Neural progenitor cell (in vitro differentiated cells): ENCODE results near the gene SHANK3. TPM values are rescaled to one million over a fixed set of nuclear protein-coding genes. Genes with fewer than 3 reads are reported as not detected.

Experiments
- DNase-seq: peaks from one replicate; pipeline ENCODE4 v3.0.0-alpha.2; 2016; ENCODE audit warnings: low spot score
- H2AFZ ChIP-seq: fragments of 200-600 bp; sonication (generic); replicated peaks from 2 replicates; pipeline ENCODE4 v1.6.1; 2016; ENCODE audit warnings: antibody characterized with exemption
- H3F3A ChIP-seq: fragments of 200-600 bp; sonication (generic); 2 replicates; pipeline ENCODE4 v1.6.1; 2016; ENCODE audit warnings: antibody characterized with exemption, low read depth
- H3K27ac ChIP-seq: fragments of 200-600 bp; sonication (generic); 2 replicates; pipeline ENCODE4 v1.5.1; 2016; ENCODE audit warnings: mild to moderate bottlenecking
- H3K27me3 ChIP-seq: fragments of 200-600 bp; sonication (generic); 2 replicates; pipeline ENCODE4 v1.6.1; 2016; ENCODE audit warnings: mild to moderate bottlenecking, moderate library complexity
- H3K36me3 ChIP-seq: fragments of 200-600 bp; sonication (generic); 2 replicates; pipeline ENCODE4 v1.5.1; 2016
- H3K4me1 ChIP-seq: fragments of 200-600 bp; sonication (generic); 2 replicates; pipeline ENCODE4 v1.6.1; 2016; ENCODE audit warnings: mixed run types
- H3K4me2 ChIP-seq: fragments of 200-600 bp; sonication (generic); 2 replicates; pipeline ENCODE4 v1.6.1; 2016
- H3K4me3 ChIP-seq: fragments of 200-600 bp; sonication (generic); 2 replicates; pipeline ENCODE4 v1.5.1; 2016
- H3K79me2 ChIP-seq: fragments of 200-600 bp; sonication (generic); 2 replicates; pipeline ENCODE4 v1.6.1; 2016; ENCODE audit warnings: low read depth
- H3K9ac ChIP-seq: fragments of 200-600 bp; sonication (generic); 2 replicates; pipeline ENCODE4 v1.6.1; 2016
- H3K9me3 ChIP-seq: fragments of 200-600 bp; sonication (generic); 2 replicates; pipeline ENCODE4 v1.5.1; 2016; ENCODE audit warnings: low read depth
- H4K20me1 ChIP-seq: fragments of 200-600 bp; sonication (generic); 2 replicates; pipeline ENCODE4 v1.6.1; 2016; ENCODE audit warnings: low read depth
- H3K27ac Mint-ChIP-seq: 3 replicates; pipeline ENCODE4 v1.8.0; 2021; ENCODE audit warnings: mixed read lengths
- H3K27me3 Mint-ChIP-seq: 2 replicates; pipeline ENCODE4 v1.8.0; 2022; ENCODE audit warnings: low read depth, mild to moderate bottlenecking, inconsistent platforms, moderate library complexity, mixed read lengths; ENCODE audit not compliant: insufficient read depth
- H3K36me3 Mint-ChIP-seq: 3 replicates; pipeline ENCODE4 v1.8.0; 2021; ENCODE audit warnings: mixed read lengths
- H3K4me1 Mint-ChIP-seq: 3 replicates; pipeline ENCODE4 v1.8.0; 2021; ENCODE audit warnings: mixed read lengths
- H3K4me3 Mint-ChIP-seq: 3 replicates; pipeline ENCODE4 v1.8.0; 2021; ENCODE audit warnings: mild to moderate bottlenecking, moderate library complexity, mixed read lengths
- H3K9me3 Mint-ChIP-seq: 3 replicates; pipeline ENCODE4 v1.8.0; 2020; ENCODE audit warnings: mixed read lengths
- CTCF ChIP-seq: fragments of 200-600 bp; sonication (generic); IDR thresholded peaks from 2 replicates; pipeline ENCODE4 v1.5.1; 2017; ENCODE audit warnings: antibody characterized with exemption, mild to moderate bottlenecking
- EZH2 ChIP-seq: fragments of 200-600 bp; sonication (generic); IDR thresholded peaks from 2 replicates; pipeline ENCODE4 v1.6.1; 2017; ENCODE audit warnings: antibody characterized with exemption, mild to moderate bottlenecking, moderate library complexity
- EZH2phosphoT487 ChIP-seq: fragments of 200-600 bp; sonication (generic); IDR thresholded peaks from 2 replicates; pipeline ENCODE4 v1.6.1; 2017; ENCODE audit warnings: antibody characterized with exemption
- total RNA-seq: library from RNA; depleted of rRNA; stranded (reverse); fragments of >200 nt; gene quantifications from 2 replicates; pipeline ENCODE4 v1.2.3, GENCODE V29; 2015; ENCODE audit warnings: low replicate concordance

The SHANK3 gene
- total RNA-seq, 1 donor from 2014 or later: 0.65 TPM

GRCh38 chr22:50694099-50694605 lies 21.5 kb downstream of the SHANK3 start:
- H3K36me3 Mint-ChIP-seq: peaks cover 13% of the 10 kb centered on the region
- Histone ChIP-seq H3K27me3 (peaks cover 23% of the 10 kb centered on the region), H3K9ac (no peak overlapping the region), H3K79me2 (no peaks in the 10 kb centered on the region), H2AFZ (no peak overlapping the region), H3K27ac (no peak overlapping the region), H3K36me3 (no peaks in the 10 kb centered on the region), H3F3A (peaks cover 25% of the 10 kb centered on the region), H3K4me2 (no peak overlapping the region), H4K20me1 (peaks cover 14% of the 10 kb centered on the region), H3K9me3 (peaks cover 4% of the 10 kb centered on the region), H3K4me3 (no peak overlapping the region), H3K4me1 (peaks cover 3% of the 10 kb centered on the region)
- TF ChIP-seq EZH2phosphoT487 (no peak), CTCF (no peak), EZH2 (no peak)
- peaks cover 3% of the 10 kb centered on the region for H3K9me3 Mint-ChIP-seq
- no peak overlapping the region for H3K4me3 Mint-ChIP-seq
- H3K27ac Mint-ChIP-seq: no peak overlapping the region
- no peak for DNase-seq
- H3K4me1 Mint-ChIP-seq: peaks cover 17% of the 10 kb centered on the region
- peaks cover 3% of the 10 kb centered on the region for H3K27me3 Mint-ChIP-seq

GRCh38 chr22:50694766-50695420 lies 22.3 kb downstream of the SHANK3 start:
- Histone ChIP-seq H4K20me1 (peaks cover 19% of the 10 kb centered on the region), H3K79me2 (no peaks in the 10 kb centered on the region), H3K9me3 (peaks cover 4% of the 10 kb centered on the region), H3K4me3 (no peak overlapping the region), H2AFZ (no peak overlapping the region), H3K27ac (no peak overlapping the region), H3F3A (peaks cover 25% of the 10 kb centered on the region), H3K4me2 (no peak overlapping the region), H3K4me1 (peaks cover 3% of the 10 kb centered on the region), H3K27me3 (peaks cover 23% of the 10 kb centered on the region), H3K36me3 (no peaks in the 10 kb centered on the region), H3K9ac (no peak overlapping the region)
- Mint-ChIP-seq H3K4me3 (no peak overlapping the region), H3K4me1 (peaks cover 19% of the 10 kb centered on the region), H3K36me3 (peaks cover 7% of the 10 kb centered on the region), H3K27me3 (peaks cover 3% of the 10 kb centered on the region), H3K27ac (no peak overlapping the region), H3K9me3 (no peaks in the 10 kb centered on the region)
- DNase-seq: no peak
- TF ChIP-seq CTCF (no peak), EZH2 (no peak), EZH2phosphoT487 (no peak)

GRCh38 chr22:50695421-50696250 lies 23.0 kb downstream of the SHANK3 start:
- Mint-ChIP-seq H3K4me1 (peaks cover 23% of the 10 kb centered on the region), H3K36me3 (peaks cover 7% of the 10 kb centered on the region), H3K4me3 (peak overlapping the region; percentile 84), H3K27ac (peak overlapping the region; percentile 67), H3K9me3 (no peaks in the 10 kb centered on the region), H3K27me3 (peaks cover 3% of the 10 kb centered on the region)
- Histone ChIP-seq H3K4me3 (no peak overlapping the region), H3K79me2 (no peaks in the 10 kb centered on the region), H3K4me1 (peaks cover 3% of the 10 kb centered on the region), H3F3A (peaks cover 25% of the 10 kb centered on the region), H3K27me3 (peaks cover 23% of the 10 kb centered on the region), H3K4me2 (no peak overlapping the region), H3K27ac (no peak overlapping the region), H3K36me3 (no peaks in the 10 kb centered on the region), H3K9ac (no peak overlapping the region), H3K9me3 (peaks cover 4% of the 10 kb centered on the region), H2AFZ (no peak overlapping the region), H4K20me1 (peaks cover 21% of the 10 kb centered on the region)
- DNase-seq: no peak
- TF ChIP-seq CTCF (no peak), EZH2phosphoT487 (no peak), EZH2 (no peak)
